Mammary epithelial cell (primary cell): Measurements from ENCODE around the gene STAC.

ENCODE experiments used
- EZH2 ChIP-seq: IDR thresholded peaks from 2 replicates; pipeline ENCODE4 v1.6.1; 2012; ENCODE audit warnings: low read length, inconsistent platforms, borderline replicate concordance
- TF ChIP-seq, protein P1 (sequence below), 2 donors: IDR thresholded peaks in 1 of 2; conservative IDR thresholded peaks in 1 of 2; 2 replicates each; pipeline ENCODE4 v1.5.1; 2011 to 2012; ENCODE audit warnings: inconsistent platforms in 2 of 2, low read length in 2 of 2, mild to moderate bottlenecking in 2 of 2, control low read depth in 1 of 2, low read depth in 1 of 2; ENCODE audit not compliant: insufficient read depth in 1 of 2; ENCODE audit errors: extremely low read depth in 1 of 2

DNA sequence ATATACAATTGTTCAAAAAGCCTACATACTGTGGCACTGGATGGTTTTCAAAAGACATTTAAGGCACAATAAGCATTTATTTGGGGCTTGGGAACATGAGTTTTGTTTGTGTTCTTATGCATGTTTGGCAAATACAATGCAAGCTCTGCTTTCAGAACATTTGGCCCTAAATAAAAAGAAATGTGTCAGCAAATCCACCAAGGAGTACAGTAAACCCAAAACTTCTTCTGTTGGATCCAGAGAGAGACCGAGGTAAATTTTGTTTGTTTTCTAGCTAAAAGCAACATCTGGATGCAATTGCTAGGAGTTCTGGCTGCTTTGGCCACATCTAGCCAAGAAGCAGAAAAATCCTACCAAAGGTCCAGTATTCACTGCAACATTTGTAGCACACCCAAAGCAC is 215.2 kb downstream of the STAC start:
- TF ChIP-seq, protein P1, sequence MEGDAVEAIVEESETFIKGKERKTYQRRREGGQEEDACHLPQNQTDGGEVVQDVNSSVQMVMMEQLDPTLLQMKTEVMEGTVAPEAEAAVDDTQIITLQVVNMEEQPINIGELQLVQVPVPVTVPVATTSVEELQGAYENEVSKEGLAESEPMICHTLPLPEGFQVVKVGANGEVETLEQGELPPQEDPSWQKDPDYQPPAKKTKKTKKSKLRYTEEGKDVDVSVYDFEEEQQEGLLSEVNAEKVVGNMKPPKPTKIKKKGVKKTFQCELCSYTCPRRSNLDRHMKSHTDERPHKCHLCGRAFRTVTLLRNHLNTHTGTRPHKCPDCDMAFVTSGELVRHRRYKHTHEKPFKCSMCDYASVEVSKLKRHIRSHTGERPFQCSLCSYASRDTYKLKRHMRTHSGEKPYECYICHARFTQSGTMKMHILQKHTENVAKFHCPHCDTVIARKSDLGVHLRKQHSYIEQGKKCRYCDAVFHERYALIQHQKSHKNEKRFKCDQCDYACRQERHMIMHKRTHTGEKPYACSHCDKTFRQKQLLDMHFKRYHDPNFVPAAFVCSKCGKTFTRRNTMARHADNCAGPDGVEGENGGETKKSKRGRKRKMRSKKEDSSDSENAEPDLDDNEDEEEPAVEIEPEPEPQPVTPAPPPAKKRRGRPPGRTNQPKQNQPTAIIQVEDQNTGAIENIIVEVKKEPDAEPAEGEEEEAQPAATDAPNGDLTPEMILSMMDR (conservative IDR thresholded peaks at IDR 0.05 in 1 of 2, IDR thresholded peaks at IDR 0.05 in 1 of 2; ENCODE audit: extremely low read depth in 1 of 2, insufficient read depth in 1 of 2, low read depth in 1 of 2, low read length in 2 of 2), result no peak
- no peak for TF ChIP-seq EZH2
